Transverse colon (tissue), 4 donors: ENCODE data around the gene APOL4. TPM values are rescaled to one million over a fixed set of nuclear protein-coding genes. Genes with fewer than 3 reads are reported as not detected.
"Not testable (repeated sequence)": the region's sequence is repeated elsewhere in the genome, so short reads cannot be mapped to it uniquely, and the experiment has no call there.

ENCODE experiments used
- DNase-seq: peaks from one replicate; pipeline ENCODE4 v3.0.0-alpha.2; 2019
- H3K27ac ChIP-seq, 4 donors: fragments of 200-600 bp; sonication (generic); 2 replicates each; pipeline ENCODE4 v1.5.1; 2016 to 2018; ENCODE audit warnings: inconsistent platforms in 4 of 4
- H3K27me3 ChIP-seq: fragments of 200-600 bp; sonication (generic); 2 replicates; pipeline ENCODE4 v1.5.1; 2017; ENCODE audit warnings: inconsistent platforms
- H3K36me3 ChIP-seq, 4 donors: fragments of 200-600 bp; sonication (generic); 2 replicates each; pipeline ENCODE4 v1.5.1; 2017 to 2019; ENCODE audit warnings: inconsistent platforms in 4 of 4
- H3K4me1 ChIP-seq, 4 donors: fragments of 200-600 bp; sonication (generic); 2 replicates each; pipeline ENCODE4 v1.5.1; 2017 to 2020; ENCODE audit warnings: inconsistent platforms in 4 of 4
- H3K4me3 ChIP-seq, 4 donors: fragments of 200-600 bp; sonication (generic); 1 replicate in 1 of 4; 2 replicates in 3 of 4; pipeline versions ENCODE4 v1.5.1 to v1.6.1; 2017 to 2019; ENCODE audit warnings: inconsistent platforms in 4 of 4
- H3K9me3 ChIP-seq, 2 donors: fragments of 200-600 bp; sonication (generic); 2 replicates each; pipeline ENCODE4 v1.5.1; 2017 to 2019; ENCODE audit warnings: inconsistent platforms in 2 of 2
- CTCF ChIP-seq, 5 experiments: fragments of 200-600 bp in 3 of 5; fragments of 450-650 bp in 2 of 5; sonication (generic) in 3 of 5; IDR thresholded peaks; 1 replicate in 2 of 5; 2 replicates in 3 of 5; pipeline ENCODE4 v1.5.1; 2016 to 2017; ENCODE audit warnings: antibody characterized with exemption in 5 of 5, inconsistent platforms in 3 of 5, mild to moderate bottlenecking in 2 of 5, moderate library complexity in 1 of 5
- EP300 ChIP-seq: sonication (generic); formaldehyde crosslinking; IDR thresholded peaks from one replicate; pipeline ENCODE4 v1.6.1; 2017; ENCODE audit warnings: antibody characterized with exemption, low read depth
- POLR2A ChIP-seq: fragments of 450-650 bp; IDR thresholded peaks from one replicate; pipeline ENCODE4 v1.6.1; 2016; ENCODE audit warnings: antibody characterized with exemption, mild to moderate bottlenecking, moderate library complexity
- POLR2AphosphoS5 ChIP-seq, 3 donors: sonication (generic); formaldehyde crosslinking; IDR thresholded peaks; one replicate each; pipeline ENCODE4 v1.6.1; 2016; ENCODE audit warnings: antibody characterized with exemption in 3 of 3
- WGBS, 2 donors: methylation state at CpG; one replicate each; pipeline ENCODE4 v1.1.5; 2018; ENCODE audit warnings: low coverage in 1 of 2; 5-methylcytosine and 5-hydroxymethylcytosine counted together
- in situ Hi-C, 4 donors: fragments of 200-750 bp; cut with MboI; loops; one replicate each; pipeline versions ENCODE4 v1.15.0 to v1.15.1; 2017; ENCODE audit warnings: low sequenced_read_pairs in 3 of 4, low pct_ligation_motif_present in 1 of 4, low pct_unique_long_range_greater_than_20kb in 1 of 4
- intact Hi-C: fragments of 100-400 bp; cut with DNase I; formaldehyde crosslinking; loops from one replicate; pipeline ENCODE4 v1.15.1; 2023; ENCODE audit warnings: low total_unique reads
- total RNA-seq, 4 donors: library from RNA; depleted of rRNA; stranded (reverse); fragments of >200 nt; gene quantifications; one replicate each; pipeline ENCODE4 v1.1.0, GENCODE V29; 2016

The APOL4 gene
- total RNA-seq, 4 donors from 2014 or later, result 0.16 to 9.0 (median 1.8) TPM; not detected in 1

- peaks cover 0 to 28% (median 7%) of the 10 kb centered on the region in 4 donors for H3K36me3 ChIP-seq
- TF ChIP-seq POLR2AphosphoS5 (IDR thresholded peaks at IDR 0.05) (no peak), POLR2A (no peak), EP300 (no peak), CTCF (IDR thresholded peaks at IDR 0.05) (no peak)
- 80 to 86% methylated on average over 1 to 7 of the region's 7 CpGs for WGBS, 2 donors
Observed at GRCh38 chr22:36228944-36229343, 27.3 kb upstream of the APOL4 start.

GRCh38 chr22:36228369-36228768, 26.8 kb upstream of the APOL4 start:
- in situ Hi-C loops, H3K27ac ChIP-seq, DNase-seq, intact Hi-C loops, H3K4me1 ChIP-seq, H3K4me3 ChIP-seq, H3K9me3 ChIP-seq, H3K27me3 ChIP-seq: not testable (repeated sequence)
- peaks cover 0 to 28% (median 7%) of the 10 kb centered on the region in 4 donors for H3K36me3 ChIP-seq
- WGBS, 2 donors, result 100% methylated on average over 1 of the region's 1 CpG

More at GRCh38 chr22:36228944-36229343, 27.3 kb upstream of the APOL4 start:
- Histone ChIP-seq H3K4me1 (no peaks in the 10 kb centered on the region), H3K27ac (no peak overlapping the region), H3K4me3 (no peak overlapping the region), H3K9me3 (no peaks in the 10 kb centered on the region), H3K27me3 (no peaks in the 10 kb centered on the region)
- intact Hi-C loops (no loop called here), in situ Hi-C loops (no loop called here)
- no peak for DNase-seq

- intact Hi-C loops, result no loop called here
- peaks cover 0 to 28% (median 7%) of the 10 kb centered on the region in 4 donors for H3K36me3 ChIP-seq
- H3K9me3 ChIP-seq, result no peaks in the 10 kb centered on the region
- no peaks in the 10 kb centered on the region for H3K4me1 ChIP-seq
- 69 to 96% methylated on average over 2 to 8 of the region's 8 CpGs for WGBS, 2 donors
- H3K4me3 ChIP-seq, result no peak overlapping the region
- in situ Hi-C loops, result no loop called here
- no peak overlapping the region for H3K27ac ChIP-seq
- H3K27me3 ChIP-seq, result no peaks in the 10 kb centered on the region
- TF ChIP-seq POLR2A (no peak), EP300 (no peak), POLR2AphosphoS5 (IDR thresholded peaks at IDR 0.05) (no peak), CTCF (IDR thresholded peaks at IDR 0.05) (no peak)
- no peak for DNase-seq
Observed at GRCh38 chr22:36227806-36228205, 26.2 kb upstream of the APOL4 start.

GRCh38 chr22:36227396-36227795, 25.8 kb upstream of the APOL4 start:
- Histone ChIP-seq H3K27ac (no peak overlapping the region), H3K36me3 (peaks cover 0 to 26% (median 7%) of the 10 kb centered on the region in 4 donors), H3K4me3 (no peak overlapping the region), H3K27me3 (no peaks in the 10 kb centered on the region), H3K9me3 (no peaks in the 10 kb centered on the region), H3K4me1 (no peaks in the 10 kb centered on the region)
- 91% methylated on average over 9 of the region's 9 CpGs; no CpG with 5 or more reads in 1 of the 2 donors for WGBS, 2 donors
- in situ Hi-C loops (no loop called here), intact Hi-C loops (no loop called here)
- no peak for DNase-seq
- TF ChIP-seq POLR2AphosphoS5 (IDR thresholded peaks at IDR 0.05), result no peak
- TF ChIP-seq POLR2A, result no peak
- no peak for TF ChIP-seq CTCF (IDR thresholded peaks at IDR 0.05)
- TF ChIP-seq EP300, result no peak

- Histone ChIP-seq H3K4me1 (peaks cover 0 to 8% (median 0%) of the 10 kb centered on the region in 4 donors), H3K4me3 (no peak overlapping the region), H3K9me3 (no peaks in the 10 kb centered on the region), H3K36me3 (peaks cover 0 to 15% (median 4%) of the 10 kb centered on the region in 4 donors), H3K27me3 (no peaks in the 10 kb centered on the region), H3K27ac (no peak overlapping the region)
- intact Hi-C loops, result no loop called here
- DNase-seq, result no peak
- in situ Hi-C loops, result no loop called here
- WGBS, 2 donors, result 99 to 100% methylated on average over 1 to 5 of the region's 5 CpGs
- TF ChIP-seq CTCF (IDR thresholded peaks at IDR 0.05) (no peak), POLR2AphosphoS5 (IDR thresholded peaks at IDR 0.05) (no peak), POLR2A (no peak), EP300 (no peak)
Observed at GRCh38 chr22:36226189-36226588, 24.6 kb upstream of the APOL4 start.
